GM08714 (cell line): ENCODE data around the gene CHN1.

Experiments used
- H3K4me3 ChIP-seq: fragments of 200-500 bp; sonication (Bioruptor generic); 2 replicates; pipeline ENCODE4 v1.5.1; 2014; ENCODE audit warnings: mild to moderate bottlenecking, low read length, inconsistent platforms
- ZNF274 ChIP-seq: IDR thresholded peaks from 2 replicates; pipeline ENCODE4 v1.6.1; 2012; ENCODE audit warnings: mild to moderate bottlenecking, low read depth, low read length

Gene CHN1

DNA sequence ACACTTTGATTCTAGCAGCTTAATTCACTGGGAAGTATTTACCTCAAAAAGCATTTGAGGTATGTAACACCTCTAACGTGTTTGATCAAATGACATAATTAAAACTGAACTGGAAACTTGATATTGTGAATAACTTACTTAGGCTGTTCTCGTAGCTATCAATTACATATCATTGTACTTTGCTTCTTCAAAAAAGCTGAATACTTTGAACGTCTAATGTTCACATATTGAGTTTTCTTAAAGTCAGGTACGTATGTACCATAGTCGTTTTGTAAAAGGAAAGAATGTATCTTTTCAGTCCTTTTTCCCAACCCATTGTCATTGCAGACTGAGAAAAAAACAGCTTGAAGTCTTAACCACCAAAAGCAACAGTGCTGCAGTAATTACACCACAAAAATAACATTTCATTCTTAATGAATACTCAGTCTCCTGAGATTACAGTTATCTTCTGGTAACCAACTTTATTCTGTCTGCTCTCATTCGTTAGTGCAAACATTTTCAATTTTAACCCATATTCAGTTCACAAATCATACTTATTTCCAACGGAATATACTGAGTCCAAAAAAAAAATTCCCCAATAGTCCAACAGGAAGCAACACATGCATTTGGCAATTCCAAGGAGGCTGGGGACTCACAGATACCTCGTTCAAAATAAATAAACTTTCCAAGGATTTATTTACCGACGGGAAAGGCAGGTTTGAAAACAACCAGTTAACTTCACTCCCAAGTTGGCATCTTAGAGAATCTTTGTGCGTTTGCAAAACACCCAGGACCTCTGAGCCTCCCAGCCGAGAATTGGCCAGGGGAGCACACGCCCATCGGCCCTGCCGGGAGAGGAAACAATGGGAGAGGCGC is 1.1 kb downstream of the CHN1 start:
- peak overlapping the region; percentile 42; the same call in 1 of the 2 replicates for H3K4me3 ChIP-seq
- TF ChIP-seq ZNF274 = no peak

DNA sequence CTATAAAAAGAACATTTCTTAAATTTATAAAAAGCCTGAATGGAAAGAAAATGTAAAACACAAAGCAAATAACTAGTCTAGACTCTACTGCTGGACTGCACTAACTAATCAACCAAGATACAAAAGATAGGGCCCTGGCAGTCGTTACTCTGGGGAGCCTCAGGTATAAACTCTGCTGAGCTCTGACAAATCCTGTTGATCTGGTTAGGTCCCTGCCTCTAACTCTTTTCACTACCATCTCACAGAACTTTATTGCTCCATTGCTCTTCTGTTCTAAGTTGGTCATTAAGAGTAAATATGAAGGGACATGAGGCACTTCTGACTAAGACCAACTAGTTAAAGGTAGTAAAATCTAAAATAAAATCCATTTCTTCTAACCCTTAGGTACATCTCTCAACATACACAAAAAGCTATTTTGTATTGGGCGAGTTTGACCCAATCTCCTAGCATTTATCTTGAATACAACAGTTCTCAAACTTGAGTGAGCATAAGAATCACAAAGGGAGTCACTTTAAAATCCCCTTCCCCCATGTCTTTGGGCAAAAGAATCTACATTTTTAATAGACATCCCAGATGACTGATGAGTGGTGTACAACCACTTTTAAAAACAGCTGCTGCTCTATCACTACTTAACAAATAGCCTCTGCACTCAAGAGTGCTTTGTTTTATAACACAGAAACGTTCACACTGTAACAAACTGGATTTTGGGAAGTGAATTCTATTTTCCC is 2.5 kb downstream of the CHN1 start:
- no peak overlapping the region for H3K4me3 ChIP-seq
- TF ChIP-seq ZNF274 = no peak

- TF ChIP-seq ZNF274 = no peak
- no peak overlapping the region for H3K4me3 ChIP-seq
These were observed 3.6 kb downstream of the CHN1 start for GRCh38 chr2:175001566-175001965.

DNA sequence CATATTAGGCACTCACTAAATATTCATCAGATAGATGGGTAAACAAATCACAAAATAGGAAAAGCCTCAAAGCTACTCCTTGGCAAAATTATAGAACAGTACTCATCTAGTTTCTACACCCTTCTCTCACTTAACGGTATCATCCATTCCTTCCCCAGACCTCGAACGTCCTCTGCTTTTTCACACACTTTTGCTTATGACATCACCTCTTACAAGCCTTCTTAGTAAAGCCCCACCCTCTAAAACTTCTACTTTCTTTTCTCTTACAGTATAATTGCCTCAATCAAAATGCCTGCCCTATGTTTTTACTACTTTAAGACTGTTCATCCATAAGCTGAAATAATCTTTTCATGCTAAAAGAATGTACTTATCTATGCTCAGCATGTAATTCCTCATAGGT is 8.1 kb downstream of the CHN1 start:
- TF ChIP-seq ZNF274 = no peak
- H3K4me3 ChIP-seq = no peak overlapping the region

- no peak for TF ChIP-seq ZNF274
These were observed 8.6 kb downstream of the CHN1 start for GRCh38 chr2:174996622-174997021.

DNA sequence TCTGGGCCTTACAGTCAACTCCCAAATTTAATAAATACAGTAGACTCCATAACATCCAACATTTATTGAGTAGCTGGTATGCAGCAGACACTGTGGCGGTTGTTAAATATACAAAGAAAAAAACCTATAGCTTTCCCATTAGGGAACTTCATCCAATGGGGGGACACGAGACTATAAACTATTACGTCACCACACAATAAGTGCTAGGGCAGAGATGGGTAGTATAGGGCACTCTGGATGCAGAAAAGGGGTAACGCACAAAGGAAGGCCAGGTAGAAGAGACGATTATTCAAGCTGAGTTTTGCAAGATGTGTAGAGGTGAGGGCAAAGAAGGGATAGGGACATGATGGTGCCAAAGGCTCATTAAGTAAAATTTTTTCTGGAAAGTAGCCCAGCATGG is 10.8 kb downstream of the CHN1 start:
- no peak for TF ChIP-seq ZNF274

More at GRCh38 chr2:174996622-174997021, 8.6 kb downstream of the CHN1 start:
- H3K4me3 ChIP-seq = no peak overlapping the region

DNA sequence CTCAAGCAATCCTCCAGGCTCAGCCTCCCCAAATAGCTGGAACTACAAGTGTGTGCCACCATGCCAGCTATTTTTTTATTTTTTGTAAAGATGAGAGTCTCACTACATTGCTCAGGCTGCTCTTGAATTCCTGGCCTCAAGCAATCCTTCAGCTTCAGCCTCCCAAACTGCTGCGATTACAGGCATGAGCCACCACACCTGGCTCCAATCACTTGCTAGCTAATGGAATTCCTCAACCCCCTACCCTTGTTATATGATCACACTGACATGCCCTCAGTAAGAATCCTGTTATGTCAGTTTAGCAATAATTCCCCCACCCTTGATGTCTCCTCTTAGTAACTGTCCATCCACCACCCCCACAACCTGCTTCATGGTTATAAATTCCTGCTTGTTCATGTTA is 12.3 kb downstream of the CHN1 start:
- TF ChIP-seq ZNF274 = no peak

More for the DNA sequence above, 10.8 kb downstream of the CHN1 start:
- H3K4me3 ChIP-seq = no peak overlapping the region

DNA sequence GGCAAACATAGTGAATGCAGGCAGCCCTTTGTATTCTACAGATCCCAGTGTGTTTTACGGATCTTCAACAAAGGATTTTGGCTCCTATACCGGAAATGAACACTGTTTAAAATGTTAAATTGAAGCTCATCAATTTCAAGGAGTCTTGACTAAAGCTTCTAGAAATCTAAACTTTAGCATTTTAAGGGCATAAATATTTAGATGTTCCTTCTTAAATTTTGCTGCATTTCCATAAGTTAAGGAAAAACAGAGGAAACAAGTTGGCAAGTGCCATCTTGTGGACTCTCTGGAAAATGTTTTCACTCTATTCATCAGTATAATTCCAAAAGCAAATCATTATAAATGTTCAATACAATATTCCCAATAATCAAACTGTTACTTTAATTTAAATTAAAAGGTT is 19.6 kb downstream of the CHN1 start:
- no peak for TF ChIP-seq ZNF274
- H3K4me3 ChIP-seq = no peak overlapping the region

More for the DNA sequence above, 12.3 kb downstream of the CHN1 start:
- no peak overlapping the region for H3K4me3 ChIP-seq

GRCh38 chr2:174984561-174984960 is 20.6 kb downstream of the CHN1 start:
- H3K4me3 ChIP-seq = no peak overlapping the region
- no peak for TF ChIP-seq ZNF274

GRCh38 chr2:174981331-174981730 is 23.9 kb downstream of the CHN1 start:
- H3K4me3 ChIP-seq = no peak overlapping the region
- no peak for TF ChIP-seq ZNF274

DNA sequence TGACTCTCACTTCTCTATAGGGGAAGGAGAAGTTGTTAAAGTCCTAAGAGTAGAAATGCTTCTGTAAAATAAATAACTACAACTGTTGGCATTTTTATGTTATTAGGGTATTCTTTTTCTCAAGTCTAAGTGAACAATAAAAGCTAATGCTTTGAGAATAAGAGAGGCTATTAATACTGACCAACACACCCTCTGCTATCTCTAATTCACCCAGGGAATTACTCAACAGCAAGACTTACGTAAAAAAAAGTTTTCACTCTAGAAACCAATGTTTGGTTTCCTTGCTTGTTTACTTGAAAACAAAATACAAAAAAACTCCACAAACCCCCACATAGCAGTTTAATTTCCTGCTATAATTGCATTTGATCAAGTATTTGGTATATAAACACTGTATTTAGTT is 25.2 kb downstream of the CHN1 start:
- no peak for TF ChIP-seq ZNF274
- no peak overlapping the region for H3K4me3 ChIP-seq

DNA sequence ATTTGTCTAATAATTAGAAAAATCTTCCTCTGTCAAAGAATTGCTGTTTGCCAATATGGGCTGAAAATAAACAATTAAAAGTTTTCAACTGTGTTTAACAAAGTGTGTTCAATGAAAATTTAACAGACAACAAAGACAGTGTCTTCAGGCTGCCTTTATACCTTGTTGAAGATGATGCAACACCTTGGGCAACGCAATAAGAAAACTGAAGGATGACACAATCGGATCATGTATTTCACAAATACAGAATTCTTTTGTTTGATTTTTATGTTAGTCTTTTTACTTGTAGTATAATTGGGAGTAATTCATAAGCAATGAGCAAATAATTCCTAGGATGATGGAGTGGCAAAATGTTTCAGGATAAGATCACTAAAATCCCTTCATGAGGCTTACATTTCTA is 27.8 kb downstream of the CHN1 start:
- no peak overlapping the region for H3K4me3 ChIP-seq
- TF ChIP-seq ZNF274 = no peak

DNA sequence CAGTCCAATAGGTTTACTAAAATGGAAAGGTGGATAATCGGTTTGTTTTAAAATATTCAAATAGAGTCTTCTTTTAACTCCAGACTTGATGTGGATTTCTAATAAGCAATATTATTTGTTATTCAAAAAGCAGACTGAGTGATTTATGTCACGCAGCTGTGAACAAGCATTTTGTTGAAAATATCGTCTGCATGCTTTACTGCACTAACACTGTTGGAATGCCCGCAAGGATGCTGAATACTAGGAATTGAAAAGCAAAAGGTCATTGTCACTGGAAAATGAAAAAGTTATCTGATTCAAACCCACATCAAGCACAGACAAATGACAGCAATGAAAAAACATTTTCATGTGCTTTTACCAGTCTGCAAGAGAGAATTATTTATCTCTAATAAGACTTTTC is 31.1 kb downstream of the CHN1 start:
- no peak overlapping the region for H3K4me3 ChIP-seq
- TF ChIP-seq ZNF274 = no peak

DNA sequence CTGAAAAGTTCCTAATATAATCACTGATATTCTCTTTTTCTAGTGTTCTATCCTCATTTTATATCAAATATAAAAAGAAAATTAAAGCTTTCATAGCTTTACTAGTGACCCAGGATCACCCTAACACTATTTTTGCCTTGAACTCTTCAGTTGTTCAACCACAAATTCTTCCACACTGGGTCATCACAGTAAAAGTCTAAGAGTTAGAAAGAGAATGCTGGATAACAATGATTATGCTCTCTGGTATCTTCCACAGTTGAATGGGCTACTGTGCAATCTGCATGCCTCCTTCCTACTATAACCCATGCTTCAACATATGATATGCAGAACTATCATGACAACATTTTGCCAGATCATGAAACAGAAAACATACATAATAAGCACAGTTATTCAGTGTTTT is 32.3 kb downstream of the CHN1 start:
- no peak for TF ChIP-seq ZNF274
- no peak overlapping the region for H3K4me3 ChIP-seq

GRCh38 chr2:174971868-174972781 is 33.1 kb downstream of the CHN1 start:
- no peak for TF ChIP-seq ZNF274
- no peak overlapping the region for H3K4me3 ChIP-seq
